Mononuclear cell (primary cell): Measurements from ENCODE around the gene DEGS2. TPM values are rescaled to one million over a fixed set of nuclear protein-coding genes. Genes with fewer than 3 reads are reported as not detected.

ENCODE experiments used
- H3K27me3 ChIP-seq: 2 replicates; pipeline ENCODE4 v1.6.0; 2011; ENCODE audit warnings: low read length, control low read depth; ENCODE audit not compliant: insufficient read depth
- H3K4me1 ChIP-seq: 2 replicates; pipeline ENCODE4 v1.5.1; 2011; ENCODE audit warnings: mild to moderate bottlenecking, low read length, control low read depth; ENCODE audit not compliant: insufficient read depth
- H3K4me3 ChIP-seq: 2 replicates; pipeline ENCODE4 v1.5.1; 2011; ENCODE audit warnings: mild to moderate bottlenecking, low read length, moderate library complexity
- H3K9me3 ChIP-seq: 2 replicates; pipeline ENCODE4 v1.5.1; 2011; ENCODE audit warnings: low read depth, mild to moderate bottlenecking, control low read depth, low read length
- total RNA-seq: library from RNA; depleted of rRNA; stranded (reverse); fragments of >200 nt; gene quantifications from one replicate; pipeline ENCODE4 v1.2.3, GENCODE V29; 2012

The DEGS2 gene
- total RNA-seq, 1 donor, result 0.21 TPM

DNA sequence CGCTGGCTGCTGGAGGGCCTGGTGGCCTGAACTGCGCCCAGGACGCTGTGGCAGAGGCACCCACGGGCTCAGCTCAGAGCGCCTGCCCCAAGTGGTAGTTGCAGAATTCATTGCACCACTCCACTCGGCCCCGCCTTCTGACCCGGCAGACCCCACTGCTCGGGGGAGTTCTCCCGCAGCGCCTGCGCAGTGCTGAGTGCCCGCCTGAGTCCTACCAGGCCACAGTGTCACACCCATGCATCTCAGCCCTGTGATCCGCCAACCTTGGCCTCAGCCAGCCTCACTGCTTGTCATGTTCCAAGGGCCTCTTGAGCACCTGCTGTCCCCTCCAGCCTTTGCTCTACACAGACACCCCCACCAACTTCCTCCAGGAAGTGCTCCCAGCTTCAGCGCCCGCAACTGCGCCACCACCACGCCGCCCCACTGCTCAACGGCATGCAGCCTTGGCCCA lies 12.2 kb downstream of the DEGS2 start:
- Histone ChIP-seq H3K9me3 (no peaks in the 10 kb centered on the region), H3K4me3 (no peak overlapping the region), H3K4me1 (peaks cover 18% of the 10 kb centered on the region), H3K27me3 (no peaks in the 10 kb centered on the region)

DNA sequence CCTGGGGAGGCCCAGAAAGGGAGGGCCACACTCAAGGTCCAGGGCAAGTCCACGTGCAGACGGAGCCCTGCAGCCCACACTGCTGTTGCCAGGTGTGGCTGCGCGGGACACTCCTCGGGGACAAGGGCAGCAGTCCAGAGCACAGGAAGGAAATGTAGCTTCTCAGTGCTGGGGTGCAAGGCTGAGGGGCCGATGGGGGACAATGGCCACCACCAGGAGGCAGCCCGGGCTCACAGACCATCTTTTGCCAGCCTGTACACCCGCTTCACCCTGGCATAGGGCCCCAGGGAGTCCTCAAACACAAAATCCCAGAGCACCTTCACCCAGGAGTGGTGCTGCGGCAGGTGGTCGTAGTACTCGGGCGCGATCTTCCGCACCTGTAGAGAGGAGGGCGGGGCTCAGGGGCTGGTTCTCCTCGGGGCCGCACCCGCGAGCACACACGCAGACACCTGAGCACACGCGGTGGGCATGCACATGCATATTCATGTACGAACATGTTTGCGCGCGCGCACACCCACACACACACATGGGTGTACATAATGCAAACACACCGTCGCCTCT lies 12.8 kb downstream of the DEGS2 start:
- H3K27me3 ChIP-seq, result no peaks in the 10 kb centered on the region
- H3K4me1 ChIP-seq, result peaks cover 18% of the 10 kb centered on the region
- H3K9me3 ChIP-seq, result no peaks in the 10 kb centered on the region
- no peak overlapping the region for H3K4me3 ChIP-seq

DNA sequence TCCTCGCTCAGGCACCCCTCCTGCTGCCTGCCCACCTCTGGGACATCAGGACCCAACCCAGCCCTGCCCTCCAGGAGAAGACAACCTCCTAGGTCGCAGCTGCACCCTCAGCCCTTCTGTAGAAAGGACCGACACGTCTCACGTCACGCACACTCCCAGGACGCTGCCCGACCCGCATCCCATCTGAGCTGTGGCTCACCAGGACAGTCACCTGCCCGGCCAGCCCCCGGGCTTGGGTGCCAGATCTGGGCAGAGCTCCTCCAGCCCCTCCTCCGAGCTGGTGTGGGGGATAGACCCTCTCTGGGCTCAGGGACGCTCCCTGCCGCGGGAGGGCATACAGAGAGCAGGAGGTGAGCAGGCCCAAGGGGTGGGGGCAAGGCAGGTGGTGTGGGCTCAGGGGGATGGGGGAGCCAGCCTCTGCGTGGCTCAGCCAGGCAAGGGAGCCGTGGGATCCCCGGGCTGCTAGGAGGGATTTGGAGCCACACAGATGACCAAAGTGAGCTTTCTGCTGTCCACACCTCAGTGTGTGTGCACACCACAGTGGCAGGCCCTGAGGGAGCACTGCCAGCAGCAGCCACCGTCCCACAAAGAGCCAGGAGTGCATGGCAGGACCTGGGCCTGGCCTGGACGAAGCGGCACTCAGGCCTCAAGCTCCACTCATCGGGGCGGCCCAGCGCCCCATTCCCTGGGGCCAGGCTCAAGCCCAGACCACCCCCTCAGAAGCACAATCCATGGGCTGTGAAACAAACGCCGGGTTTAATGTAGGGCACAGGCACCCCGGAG lies 13.6 kb downstream of the DEGS2 start:
- no peaks in the 10 kb centered on the region for H3K9me3 ChIP-seq
- no peak overlapping the region for H3K4me3 ChIP-seq
- H3K27me3 ChIP-seq, result no peaks in the 10 kb centered on the region
- H3K4me1 ChIP-seq, result peaks cover 18% of the 10 kb centered on the region

DNA sequence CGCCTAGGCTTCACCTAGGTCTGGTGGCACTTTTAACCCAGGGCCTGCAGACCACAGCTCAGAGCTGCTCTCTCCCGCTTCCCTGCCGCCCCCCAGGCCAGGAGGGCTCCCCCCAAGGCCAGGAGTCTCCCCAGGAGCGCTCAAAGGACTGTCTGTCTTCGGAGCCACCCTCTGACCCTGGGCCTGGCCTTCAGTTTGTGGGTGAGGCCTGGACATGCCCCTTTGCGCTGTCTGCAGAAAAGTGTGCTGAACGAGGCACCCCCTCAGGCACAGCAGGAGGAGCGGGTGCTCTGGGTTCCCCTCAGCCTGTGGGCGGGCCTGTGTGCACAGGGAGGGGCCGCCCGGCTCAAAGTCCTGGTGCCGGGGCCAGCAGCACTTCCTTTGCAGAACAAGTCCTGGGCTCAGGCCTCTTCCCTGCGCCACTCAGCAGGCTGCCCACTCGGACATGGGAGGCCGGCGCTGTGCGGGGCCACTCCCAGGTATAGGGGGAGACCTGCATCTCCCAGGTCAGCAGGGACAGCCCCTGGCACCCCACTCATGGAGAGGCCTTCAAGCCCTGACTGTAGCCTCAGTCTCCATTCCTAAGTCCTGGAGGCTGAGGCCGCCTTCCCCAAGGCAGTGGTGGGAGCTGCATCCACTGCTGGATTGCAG lies 14.3 kb downstream of the DEGS2 start:
- Histone ChIP-seq H3K9me3 (no peaks in the 10 kb centered on the region), H3K27me3 (no peaks in the 10 kb centered on the region), H3K4me1 (peaks cover 18% of the 10 kb centered on the region), H3K4me3 (no peak overlapping the region)

DNA sequence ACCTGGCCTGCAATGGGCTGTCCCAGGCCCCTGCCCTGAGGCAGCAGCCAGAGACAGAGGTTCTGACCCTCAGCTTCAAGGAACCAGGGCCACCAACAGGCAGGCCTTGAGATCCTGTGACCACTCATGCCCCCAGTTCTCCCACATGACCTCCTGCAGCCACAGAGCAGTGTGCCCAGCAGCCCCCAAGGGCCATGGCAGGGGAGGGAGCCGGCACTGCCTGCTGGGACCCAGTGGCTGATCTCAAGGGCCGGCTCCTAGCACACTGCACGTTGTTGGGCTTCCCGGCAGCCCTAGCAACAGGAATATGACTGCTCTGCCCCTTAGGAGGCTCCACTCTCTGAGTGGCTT lies 14.8 kb downstream of the DEGS2 start:
- Histone ChIP-seq H3K4me3 (no peak overlapping the region), H3K4me1 (peaks cover 18% of the 10 kb centered on the region), H3K9me3 (no peaks in the 10 kb centered on the region), H3K27me3 (no peaks in the 10 kb centered on the region)

DNA sequence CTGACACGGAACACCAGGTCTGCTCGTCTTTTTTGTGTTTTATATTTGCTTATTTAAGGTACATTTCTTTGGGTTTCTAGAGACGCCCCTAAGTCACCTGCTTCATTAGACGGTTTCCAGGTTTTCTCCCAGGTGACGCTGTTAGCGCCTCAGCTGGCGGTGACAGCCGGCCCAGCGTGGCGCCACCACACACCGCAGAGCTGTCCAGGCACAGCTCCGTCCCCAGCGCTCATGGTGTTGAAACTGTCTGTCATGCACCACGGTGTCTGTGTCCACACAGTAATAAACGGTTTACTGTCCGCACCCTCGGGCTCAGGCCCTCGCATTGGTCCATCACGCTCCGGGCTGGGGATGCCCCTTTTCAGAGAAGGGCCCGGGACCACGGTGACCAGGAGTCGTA lies 15.5 kb downstream of the DEGS2 start:
- Histone ChIP-seq H3K27me3 (no peaks in the 10 kb centered on the region), H3K4me3 (no peak overlapping the region), H3K4me1 (peaks cover 18% of the 10 kb centered on the region), H3K9me3 (no peaks in the 10 kb centered on the region)

DNA sequence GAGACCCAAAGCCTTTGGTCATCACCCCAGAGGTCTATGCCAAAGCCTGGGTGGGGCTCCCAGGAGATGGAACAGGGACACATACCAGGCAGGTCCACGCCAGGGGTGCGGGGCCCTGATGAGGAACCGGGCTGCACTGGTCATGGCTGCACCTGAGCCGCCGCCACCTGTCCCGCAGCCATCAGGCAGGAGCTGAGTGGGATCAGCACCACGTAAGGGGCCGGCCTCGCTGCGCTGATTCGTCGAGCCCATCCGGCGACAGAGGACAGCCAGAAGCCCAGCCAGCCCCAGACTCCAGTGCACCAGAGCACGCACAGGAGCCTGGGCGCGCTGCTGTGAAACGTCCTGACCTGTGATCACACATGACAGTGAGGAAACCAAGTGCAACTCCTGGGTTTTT lies 15.9 kb downstream of the DEGS2 start:
- Histone ChIP-seq H3K4me1 (peaks cover 18% of the 10 kb centered on the region), H3K4me3 (no peak overlapping the region), H3K27me3 (no peaks in the 10 kb centered on the region), H3K9me3 (no peaks in the 10 kb centered on the region)

DNA sequence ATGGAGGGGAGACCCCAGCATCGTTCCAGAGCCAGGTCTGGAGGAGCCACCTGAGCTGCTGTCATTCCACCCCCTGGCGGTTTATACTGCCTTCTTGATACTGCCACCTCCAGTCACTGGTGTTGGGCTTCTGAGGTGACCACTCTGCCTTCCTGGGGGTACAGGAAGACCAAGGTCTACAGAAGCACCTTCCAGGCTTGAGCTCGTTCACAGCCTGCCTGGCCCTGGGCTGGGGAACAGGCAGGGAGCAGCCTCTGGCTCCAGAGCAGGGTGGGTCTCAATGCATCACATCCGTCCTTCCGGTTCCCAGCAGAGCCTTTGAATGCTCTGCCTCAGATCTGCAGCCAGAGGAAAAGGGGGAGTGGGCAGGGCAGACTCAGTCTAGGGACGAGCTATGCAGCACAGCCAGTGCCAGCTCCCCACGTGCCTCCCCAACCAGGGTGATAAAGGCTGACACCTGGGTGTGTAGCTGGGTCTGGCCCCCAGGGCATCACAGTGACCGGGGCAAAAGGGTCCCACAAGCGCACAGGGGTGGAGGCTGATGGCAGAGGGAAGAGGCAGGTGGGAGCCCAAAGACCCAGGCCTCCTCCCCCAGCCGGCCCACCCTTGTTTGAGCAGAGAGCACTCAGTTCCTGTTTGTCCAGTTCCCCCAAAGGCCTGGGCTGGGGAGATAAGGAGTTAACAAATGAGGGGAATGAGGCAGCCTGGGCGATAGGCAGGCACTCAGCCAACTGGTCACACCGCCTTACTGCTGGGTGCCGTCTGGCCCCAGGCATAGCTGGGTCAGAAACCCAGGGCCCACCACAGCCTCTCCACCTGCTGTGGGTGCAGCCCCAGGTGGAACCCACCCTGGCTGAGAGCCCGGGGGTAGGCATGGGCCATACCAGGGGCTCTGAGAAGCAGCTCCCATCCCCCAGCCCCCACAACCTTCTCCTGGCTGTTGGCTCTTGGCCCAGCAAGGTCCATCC lies 17.1 kb downstream of the DEGS2 start:
- Histone ChIP-seq H3K4me1 (peaks cover 11% of the 10 kb centered on the region), H3K27me3 (no peaks in the 10 kb centered on the region), H3K9me3 (no peaks in the 10 kb centered on the region), H3K4me3 (no peak overlapping the region)

DNA sequence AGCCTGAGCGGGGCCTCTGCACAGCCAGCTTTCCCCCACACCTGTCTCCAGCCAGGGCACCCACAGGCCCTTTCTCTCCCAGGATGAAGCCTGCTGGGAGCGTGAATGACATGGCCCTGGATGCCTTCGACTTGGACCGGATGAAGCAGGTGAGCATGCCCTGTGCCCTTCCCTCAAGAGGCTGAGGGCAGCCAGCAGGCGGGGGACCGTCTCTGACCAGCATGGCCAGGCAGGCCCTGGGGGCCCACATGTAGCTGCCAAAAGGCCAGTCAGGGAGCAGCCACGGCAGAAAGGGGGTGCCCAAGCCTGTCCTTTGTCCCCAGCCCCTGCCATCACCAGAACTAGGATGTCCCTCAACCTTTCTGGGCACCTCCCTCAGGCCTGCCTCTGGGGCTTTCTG lies 18.3 kb downstream of the DEGS2 start:
- Histone ChIP-seq H3K9me3 (no peaks in the 10 kb centered on the region), H3K4me3 (no peak overlapping the region), H3K27me3 (no peaks in the 10 kb centered on the region), H3K4me1 (no peaks in the 10 kb centered on the region)

DNA sequence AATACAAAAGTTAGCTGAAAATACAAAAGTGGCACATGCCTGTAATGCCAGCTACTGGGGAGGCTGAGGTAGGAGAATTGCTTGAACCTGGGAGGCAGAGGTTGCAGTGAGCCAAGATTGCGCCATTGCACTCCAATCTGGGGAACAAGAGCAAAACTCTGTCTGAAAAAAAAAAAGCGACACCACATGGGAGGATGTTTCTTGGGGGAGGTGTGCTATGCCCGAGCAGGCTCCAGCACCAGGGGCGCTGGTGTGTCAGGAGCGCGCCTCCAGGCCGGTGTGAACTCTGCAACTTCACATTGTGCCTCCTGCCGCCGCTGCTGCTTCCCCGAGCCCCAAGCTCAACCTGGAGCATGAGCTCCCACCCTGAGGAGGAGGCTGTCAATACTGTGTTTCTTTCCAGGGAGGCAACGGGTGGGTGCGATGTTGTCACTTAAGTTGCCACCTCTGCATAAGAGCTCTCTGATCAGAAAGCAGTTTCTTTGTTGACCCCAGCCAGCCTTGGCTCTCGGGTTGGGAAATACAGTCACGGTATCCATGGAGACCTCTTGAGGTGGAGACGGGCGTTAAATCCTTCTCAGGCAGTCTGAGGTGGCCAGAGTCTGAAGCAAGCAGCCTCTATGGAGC lies 18.9 kb downstream of the DEGS2 start:
- H3K4me3 ChIP-seq, result no peak overlapping the region
- no peaks in the 10 kb centered on the region for H3K9me3 ChIP-seq
- no peaks in the 10 kb centered on the region for H3K27me3 ChIP-seq
- no peaks in the 10 kb centered on the region for H3K4me1 ChIP-seq

DNA sequence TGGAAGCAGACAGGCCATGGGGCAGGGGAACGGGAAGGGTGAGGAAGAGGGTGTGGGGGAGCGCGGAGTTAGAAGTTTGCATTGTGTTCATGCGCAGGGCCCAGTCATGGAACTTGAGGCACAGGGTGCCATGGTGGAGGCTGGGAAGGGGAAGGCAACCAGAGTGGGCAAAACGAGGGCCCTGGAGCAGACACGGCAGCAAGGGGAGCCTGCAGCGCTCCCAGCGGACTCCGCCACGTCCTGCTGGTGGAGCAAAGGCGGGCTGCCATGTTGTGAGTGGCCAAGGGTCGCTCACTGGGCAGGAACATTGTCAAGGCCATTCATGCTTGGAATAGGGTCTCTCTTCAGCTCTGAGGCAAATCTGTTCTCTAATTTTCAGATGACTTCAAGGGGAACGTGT lies 20.5 kb downstream of the DEGS2 start:
- no peak overlapping the region for H3K4me3 ChIP-seq
- H3K9me3 ChIP-seq, result no peaks in the 10 kb centered on the region
- no peaks in the 10 kb centered on the region for H3K4me1 ChIP-seq
- no peaks in the 10 kb centered on the region for H3K27me3 ChIP-seq

DNA sequence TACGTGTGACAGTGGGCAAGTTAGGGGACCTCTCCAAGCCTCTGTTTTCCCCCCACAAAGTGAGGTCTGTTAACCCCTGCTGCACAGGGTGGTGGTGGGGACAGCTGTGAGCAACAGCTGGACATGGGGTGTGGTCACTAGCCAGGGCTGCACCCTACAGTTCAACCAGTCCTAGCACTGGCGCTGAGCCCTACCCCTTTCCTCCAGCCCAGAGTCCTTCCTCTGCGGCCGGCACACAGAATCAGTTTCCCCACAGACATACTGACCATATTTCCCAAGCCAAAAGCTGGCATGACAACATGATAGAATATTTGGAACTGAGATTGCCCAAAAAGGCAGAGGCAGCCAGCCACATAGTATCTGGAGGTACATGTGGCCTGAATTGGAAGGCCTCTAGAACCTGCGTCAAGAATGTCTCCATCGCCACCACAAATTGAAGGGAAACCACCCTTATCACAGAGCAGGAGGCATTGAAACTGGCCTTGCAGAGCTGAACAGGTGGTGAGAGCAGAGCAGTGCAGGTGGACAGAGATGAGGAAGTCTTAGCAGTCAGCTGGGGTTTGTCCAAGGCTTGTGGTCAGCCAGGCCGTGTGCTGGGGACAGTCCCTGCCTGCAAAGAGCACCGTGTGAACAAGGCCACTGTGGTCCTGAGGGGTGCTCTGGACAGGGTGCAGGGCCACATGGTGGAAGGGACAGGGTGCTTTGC lies 21.2 kb downstream of the DEGS2 start:
- Histone ChIP-seq H3K4me1 (no peaks in the 10 kb centered on the region), H3K9me3 (no peaks in the 10 kb centered on the region), H3K27me3 (no peaks in the 10 kb centered on the region), H3K4me3 (no peak overlapping the region)

DNA sequence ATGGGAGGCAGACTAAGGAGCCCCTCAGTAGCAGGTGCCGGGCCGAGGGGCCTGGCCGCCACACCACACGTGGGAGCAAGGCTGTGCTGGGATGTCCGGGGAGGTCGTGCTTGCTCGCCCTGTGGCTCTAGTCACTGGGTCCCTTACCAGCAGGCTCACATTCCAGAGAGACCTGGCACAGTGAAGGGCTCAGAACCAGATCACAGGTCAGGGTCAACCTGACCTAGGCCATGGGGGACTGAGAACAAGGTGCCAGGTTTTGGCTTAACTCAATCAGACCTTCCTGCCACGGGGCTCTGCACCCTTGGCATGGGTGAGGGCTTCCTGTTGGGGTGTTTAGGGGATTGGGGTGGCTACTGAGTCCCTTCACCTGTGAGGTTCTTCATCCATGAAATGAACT lies 22.3 kb downstream of the DEGS2 start:
- Histone ChIP-seq H3K27me3 (no peaks in the 10 kb centered on the region), H3K4me1 (no peaks in the 10 kb centered on the region), H3K4me3 (no peak overlapping the region), H3K9me3 (no peaks in the 10 kb centered on the region)

DNA sequence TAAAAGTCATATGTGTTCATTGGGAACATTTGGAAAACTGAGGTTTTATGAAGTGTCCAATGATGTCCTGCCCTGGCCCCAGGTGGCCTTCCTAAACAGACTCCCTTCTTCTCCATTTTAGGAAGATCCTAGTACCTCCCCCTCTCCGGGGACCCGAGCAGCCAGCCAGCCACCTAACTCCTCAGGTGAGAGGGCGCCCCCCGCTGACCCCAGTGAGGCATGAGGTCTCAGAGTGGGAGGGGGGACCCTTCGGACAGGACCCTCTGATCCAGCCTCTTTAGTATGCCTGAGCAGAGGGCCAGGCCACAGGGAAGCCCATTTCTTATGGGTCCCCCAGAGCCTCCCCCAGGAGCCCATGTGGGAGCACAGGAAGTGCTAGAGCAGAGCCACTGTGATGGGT lies 23.7 kb downstream of the DEGS2 start:
- Histone ChIP-seq H3K4me3 (no peak overlapping the region), H3K9me3 (no peaks in the 10 kb centered on the region), H3K27me3 (no peaks in the 10 kb centered on the region), H3K4me1 (no peaks in the 10 kb centered on the region)
